Suppressor macrophage treated with lipopolysaccharide for 1 hour (primary cell): ENCODE measurements around the gene GIGYF2.
"Not testable (repeated sequence)": the region's sequence is repeated elsewhere in the genome, so short reads cannot be mapped to it uniquely, and the experiment has no call there.

Experiments
- DNase-seq, 3 donors: peaks; one replicate each; pipeline ENCODE4 v3.0.0-alpha.2; 2020 to 2022

The GIGYF2 gene

GRCh38 chr2:232898592-232899543 lies 201.7 kb downstream of the GIGYF2 start:
- no peak for DNase-seq

GRCh38 chr2:232900811-232901735 lies 203.9 kb downstream of the GIGYF2 start:
- peak; percentile 28 to 43 (median 33) for DNase-seq

GRCh38 chr2:232901736-232902578 lies 204.8 kb downstream of the GIGYF2 start:
- peak; percentile 83 to 86 (median 85) for DNase-seq

- DNase-seq: no peak
Measured at GRCh38 chr2:232903989-232904388, 206.9 kb downstream of the GIGYF2 start.

GRCh38 chr2:232906867-232907717 lies 210.0 kb downstream of the GIGYF2 start:
- DNase-seq: not testable (repeated sequence)

GRCh38 chr2:232907718-232908085 lies 210.6 kb downstream of the GIGYF2 start:
- DNase-seq: not testable (repeated sequence)

GRCh38 chr2:232908695-232909094 lies 211.6 kb downstream of the GIGYF2 start:
- no peak for DNase-seq
